GM19239 (cell line): ENCODE data around the gene USP8.
"Not testable (repeated sequence)": the region's sequence is repeated elsewhere in the genome, so short reads cannot be mapped to it uniquely, and the experiment has no call there.

Experiments used
- DNase-seq: peaks from one replicate; pipeline ENCODE4 v3.0.0; 2011; ENCODE audit warnings: low spot score; ENCODE audit not compliant: insufficient read length
- FAIRE-seq: peaks from 2 replicates; lab custom pipeline; 2011; peaks lifted over from hg19 to GRCh38; lab: Jason Lieb, UNC

Gene USP8

GRCh38 chr15:50435772-50436171, 11.6 kb downstream of the USP8 start:
- FAIRE-seq = no peak
- no peak for DNase-seq

- FAIRE-seq (no peak), DNase-seq (no peak)
Observed at GRCh38 chr15:50438251-50438650, 14.0 kb downstream of the USP8 start.

- FAIRE-seq (no peak), DNase-seq (no peak)
Observed at GRCh38 chr15:50440932-50441331, 16.7 kb downstream of the USP8 start.

DNA sequence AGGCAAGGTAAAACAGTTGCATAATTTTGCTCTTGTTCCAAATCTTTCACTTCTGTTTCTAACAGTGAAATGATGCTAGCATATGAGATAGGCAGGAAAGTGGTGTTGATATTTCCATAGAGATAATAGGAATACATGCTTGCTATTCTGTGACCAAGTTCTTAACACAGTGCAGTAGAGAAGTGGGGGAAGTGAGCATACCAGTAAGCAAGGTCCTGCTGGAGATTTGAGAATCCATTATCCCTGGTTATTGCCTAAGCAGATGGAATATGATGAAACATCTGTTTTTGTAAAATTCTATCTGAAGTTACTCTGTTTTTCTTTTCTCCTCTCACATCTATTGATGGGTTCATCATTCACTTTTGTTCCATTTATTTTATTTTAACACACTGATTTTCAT, 28.7 kb downstream of the USP8 start:
- FAIRE-seq = no peak
- DNase-seq = no peak

DNA sequence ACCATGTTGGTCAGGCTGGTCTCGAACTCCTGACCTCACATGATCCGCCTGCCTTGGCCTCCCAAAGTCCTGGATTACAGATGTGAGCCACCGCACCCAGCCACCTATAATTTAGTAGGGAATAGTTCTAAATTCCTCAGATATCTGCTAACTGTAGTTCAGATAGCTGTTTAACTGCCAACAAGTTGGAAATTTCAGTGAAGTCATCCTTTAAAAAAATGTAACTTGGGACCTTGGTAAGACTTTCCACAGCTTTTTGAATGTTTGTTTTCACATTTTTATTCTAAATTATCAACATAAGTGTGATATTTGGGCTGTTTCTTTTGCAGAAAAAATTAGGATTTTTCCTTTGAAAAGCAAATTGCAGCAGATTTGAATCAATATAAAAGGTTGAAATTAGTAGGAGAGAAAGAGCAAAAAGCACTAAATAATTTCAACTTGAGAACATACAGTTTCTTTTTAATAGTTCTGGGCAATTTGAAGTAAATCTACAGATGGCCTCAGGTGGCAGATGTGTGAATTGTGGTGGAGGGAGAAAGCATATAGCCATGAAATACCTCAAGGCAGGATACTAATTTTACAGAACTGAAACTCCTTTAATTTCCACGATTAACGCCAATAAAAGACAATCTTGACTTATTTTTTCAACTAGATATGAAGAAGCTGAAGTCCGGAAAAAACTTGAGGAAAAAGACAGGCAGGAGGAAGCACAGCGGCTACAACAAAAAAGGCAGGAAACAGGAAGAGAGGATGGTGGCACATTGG, 34.3 kb downstream of the USP8 start:
- no peak for FAIRE-seq
- no peak for DNase-seq

- DNase-seq (no peak), FAIRE-seq (peak; percentile 49)
Observed at GRCh38 chr15:50463423-50464358, 39.5 kb downstream of the USP8 start.

DNA sequence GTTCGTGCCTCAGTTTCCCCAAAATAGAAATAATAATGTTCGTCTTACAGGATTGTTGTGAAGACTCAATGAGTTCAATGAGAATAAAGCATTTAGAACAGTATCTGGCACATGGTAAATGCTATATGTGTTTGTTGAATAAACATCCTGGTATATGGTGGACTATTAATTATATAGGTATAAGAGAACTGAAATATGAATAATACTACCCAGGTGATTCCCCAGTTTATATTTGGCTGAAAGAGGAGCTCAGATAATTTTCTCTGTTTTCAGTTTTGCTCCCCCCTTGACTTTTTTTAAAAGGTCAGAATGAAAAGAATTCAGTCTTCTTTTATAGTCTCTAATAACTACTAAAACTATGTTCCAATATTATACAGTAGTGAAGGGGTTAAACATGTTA, 46.9 kb downstream of the USP8 start:
- no peak for FAIRE-seq
- DNase-seq = no peak

- DNase-seq (no peak), FAIRE-seq (no peak)
Observed at GRCh38 chr15:50476143-50476542, 51.9 kb downstream of the USP8 start.

DNA sequence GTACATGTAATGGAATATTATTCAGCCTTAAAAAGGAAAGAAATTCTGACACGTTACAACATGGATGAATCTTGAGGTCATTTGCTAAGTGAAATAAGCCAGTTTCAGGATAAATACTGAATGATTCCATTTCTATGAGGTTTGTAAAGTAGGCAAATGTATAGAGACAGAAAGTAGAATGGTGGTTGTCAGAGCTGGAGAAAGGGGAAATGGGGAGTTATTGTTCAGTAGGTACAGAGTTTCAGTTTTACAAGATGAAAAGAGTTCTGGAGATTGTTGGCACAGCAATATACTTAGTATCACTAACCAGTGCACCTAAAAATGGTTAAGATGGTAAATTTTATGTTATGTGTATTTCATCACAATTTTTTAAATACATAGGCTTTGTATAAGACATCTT, 60.6 kb downstream of the USP8 start:
- DNase-seq (no peak), FAIRE-seq (peak; percentile 73)

DNA sequence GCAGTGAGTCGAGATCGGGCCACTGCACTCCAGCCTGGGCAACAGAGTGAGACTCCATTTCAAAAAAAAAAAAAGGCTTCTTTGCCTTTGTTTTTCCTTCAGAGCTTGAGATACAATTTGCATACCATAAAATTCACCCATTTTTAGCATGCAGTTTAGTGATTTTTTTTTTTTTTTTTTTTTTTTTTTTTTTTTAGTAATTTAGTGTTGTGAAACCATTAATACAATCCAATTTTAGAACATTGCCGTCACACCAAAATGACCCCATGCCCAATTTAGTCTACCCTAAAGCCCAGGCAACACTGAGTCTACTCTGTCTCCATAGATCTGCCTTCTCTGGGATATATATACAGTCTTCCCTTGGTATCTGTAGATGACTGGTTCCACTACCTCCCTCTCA, 61.2 kb downstream of the USP8 start:
- peak; percentile 31 for FAIRE-seq
- DNase-seq = no peak

GRCh38 chr15:50487287-50487686, 63.1 kb downstream of the USP8 start:
- FAIRE-seq (peak; percentile 91), DNase-seq (peak; percentile 5)

DNA sequence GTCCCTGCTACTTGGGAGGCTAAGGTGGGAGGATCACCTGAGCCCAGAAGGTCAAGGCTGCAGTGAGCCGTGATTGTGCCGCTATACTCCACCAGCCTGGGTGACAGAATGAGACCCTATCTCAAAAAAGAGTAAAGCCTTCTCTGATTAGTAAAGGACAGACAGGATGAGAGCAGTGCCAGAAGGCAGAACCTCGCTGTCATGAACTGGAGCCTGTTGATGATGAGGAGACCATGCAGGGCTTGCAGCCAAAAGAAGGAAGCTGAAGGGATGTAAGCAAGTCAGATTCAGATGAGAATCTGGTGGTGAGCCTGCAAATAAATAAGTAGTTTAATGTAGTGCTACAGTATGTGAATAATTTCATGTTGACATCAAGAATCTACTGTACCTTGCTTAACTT, 69.4 kb downstream of the USP8 start:
- DNase-seq (no peak), FAIRE-seq (no peak)

GRCh38 chr15:50494547-50494946, 70.3 kb downstream of the USP8 start:
- FAIRE-seq, DNase-seq: not testable (repeated sequence)

DNA sequence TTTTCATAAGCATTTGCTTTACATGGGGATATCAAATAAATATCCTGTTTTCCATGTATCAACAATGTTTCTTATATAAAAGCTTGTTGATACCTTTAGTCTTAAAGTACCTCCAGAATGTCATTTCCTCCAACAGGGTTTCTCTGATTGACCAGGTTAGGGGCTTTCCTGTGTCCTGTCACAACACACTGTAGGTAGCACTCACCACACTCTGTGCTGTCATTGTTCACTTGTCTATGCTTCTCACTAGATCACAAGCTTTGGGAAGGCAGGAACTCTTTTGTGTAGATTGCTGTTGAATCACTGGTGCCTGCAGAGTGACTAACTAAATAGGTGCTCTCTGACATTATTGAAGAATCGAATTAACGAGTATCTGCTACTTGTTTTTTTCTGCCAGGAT, 72.5 kb downstream of the USP8 start:
- no peak for FAIRE-seq
- no peak for DNase-seq

GRCh38 chr15:50500352-50500751, 76.1 kb downstream of the USP8 start:
- no peak for DNase-seq
- FAIRE-seq = peak; percentile 23

- FAIRE-seq (no peak), DNase-seq (no peak)
Observed at GRCh38 chr15:50501815-50502214, 77.6 kb downstream of the USP8 start.

GRCh38 chr15:50503144-50503543, 78.9 kb downstream of the USP8 start:
- no peak for DNase-seq
- FAIRE-seq = no peak

DNA sequence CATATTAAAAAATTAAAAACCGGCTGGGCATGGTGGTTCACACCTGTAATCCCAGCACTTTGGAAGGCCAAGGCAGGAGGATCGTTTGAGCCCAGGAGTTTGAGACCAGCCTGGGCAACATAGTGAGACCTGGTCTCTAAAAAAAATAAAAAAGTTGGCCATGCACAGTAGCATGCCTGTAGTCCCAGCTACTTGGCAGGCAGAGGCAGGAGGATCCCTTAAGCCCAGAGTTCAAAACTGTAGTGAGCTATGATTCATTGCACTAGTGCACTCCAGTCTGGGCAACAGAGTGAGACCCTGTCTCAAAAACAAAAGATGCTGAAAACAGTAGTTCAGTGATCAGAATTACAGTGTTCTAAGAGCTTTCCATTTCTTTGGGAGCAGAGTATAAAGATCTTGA, 81.5 kb downstream of the USP8 start:
- not testable (repeated sequence) for DNase-seq, FAIRE-seq

DNA sequence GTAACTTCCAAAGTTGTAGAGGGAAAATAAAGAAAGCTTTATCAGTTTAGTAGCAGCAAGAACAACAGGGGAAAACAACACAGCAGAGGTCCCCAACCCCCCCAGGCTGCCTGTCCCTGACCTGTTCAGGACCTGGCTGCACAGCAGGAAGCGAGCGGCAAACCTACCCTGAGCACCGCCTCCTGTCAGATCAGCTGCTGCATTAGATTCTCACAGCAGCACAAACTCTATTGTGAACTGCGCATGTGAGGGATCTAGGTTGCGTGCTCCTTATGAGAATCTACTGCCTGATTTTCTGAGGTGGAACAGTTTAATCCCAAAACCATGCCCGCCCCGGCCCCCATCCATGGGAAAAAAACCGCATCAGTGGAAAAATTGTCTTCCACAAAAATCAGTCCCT, 81.9 kb downstream of the USP8 start:
- FAIRE-seq (no peak), DNase-seq (no peak)

DNA sequence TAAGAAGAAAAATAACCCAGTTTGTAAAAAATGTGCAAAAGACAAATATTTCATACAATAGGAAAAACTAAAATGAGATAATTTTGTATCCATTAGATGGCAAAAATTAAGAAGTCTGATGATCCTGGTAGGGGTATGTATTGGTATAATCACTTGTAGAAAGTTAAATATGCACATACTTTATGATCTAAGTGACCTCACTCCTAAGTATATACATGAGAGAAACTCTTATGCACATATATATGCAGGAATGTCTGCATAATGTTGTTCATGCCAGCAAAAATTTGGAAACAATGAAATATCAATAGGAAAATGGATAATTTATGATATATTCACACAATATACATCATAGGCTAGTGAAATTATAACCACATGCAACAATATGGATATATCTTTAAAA, 88.8 kb downstream of the USP8 start:
- no peak for DNase-seq
- FAIRE-seq = no peak

- no peak for FAIRE-seq
- no peak for DNase-seq
Observed at GRCh38 chr15:50519740-50520425, 95.7 kb downstream of the USP8 start.
